GM21423 (cell line): Measurements from ENCODE around the gene BMPER.

Source experiments
- ATAC-seq: cut with Tn5 transposase; IDR thresholded peaks from one replicate; pipeline ENCODE4 v1.9.1; 2021; ENCODE audit warnings: mild to moderate bottlenecking, moderate library complexity; ENCODE audit not compliant: unreplicated experiment

The BMPER gene

GRCh38 chr7:33905389-33906032 lies at the start of gene BMPER:
Gene BMPER, plus strand, starts transcription at chr7:33905539. Its CDS starts 75 bp downstream, at chr7:33905614.
- no peak for ATAC-seq

- ATAC-seq, result no peak
Measured at GRCh38 chr7:33861947-33862346, 43.4 kb upstream of the BMPER start.

- ATAC-seq, result no peak
Measured at GRCh38 chr7:33862946-33863814, 42.2 kb upstream of the BMPER start.

GRCh38 chr7:33868166-33868565 lies 37.2 kb upstream of the BMPER start:
- no peak for ATAC-seq

GRCh38 chr7:33869176-33869575 lies 36.2 kb upstream of the BMPER start:
- ATAC-seq, result no peak

GRCh38 chr7:33870120-33870519 lies 35.2 kb upstream of the BMPER start:
- no peak for ATAC-seq

- no peak for ATAC-seq
Measured at GRCh38 chr7:33872870-33873269, 32.5 kb upstream of the BMPER start.

- no peak for ATAC-seq
Measured at GRCh38 chr7:33873518-33873917, 31.8 kb upstream of the BMPER start.

GRCh38 chr7:33873981-33874750 lies 31.2 kb upstream of the BMPER start:
- no peak for ATAC-seq

GRCh38 chr7:33874943-33875342 lies 30.4 kb upstream of the BMPER start:
- ATAC-seq, result no peak

GRCh38 chr7:33876596-33877274 lies 28.6 kb upstream of the BMPER start:
- no peak for ATAC-seq

- ATAC-seq, result no peak
Measured at GRCh38 chr7:33880787-33881186, 24.6 kb upstream of the BMPER start.

- no peak for ATAC-seq
Measured at GRCh38 chr7:33881316-33881715, 24.0 kb upstream of the BMPER start.

- ATAC-seq, result no peak
Measured at GRCh38 chr7:33882040-33882837, 23.1 kb upstream of the BMPER start.

GRCh38 chr7:33882950-33883670 lies 22.2 kb upstream of the BMPER start:
- ATAC-seq, result no peak

- ATAC-seq, result no peak
Measured at GRCh38 chr7:33883671-33883965, 21.7 kb upstream of the BMPER start.

- no peak for ATAC-seq
Measured at GRCh38 chr7:33885290-33886148, 19.8 kb upstream of the BMPER start.

GRCh38 chr7:33886149-33886623 lies 19.2 kb upstream of the BMPER start:
- ATAC-seq, result no peak
